Endothelial cell of umbilical vein (primary cell): ENCODE data around the gene TTLL10. TPM values are rescaled to one million over a fixed set of nuclear protein-coding genes. Genes with fewer than 3 reads are reported as not detected.

Experiments used
- BruUV-seq: library from RNA; stranded (reverse); fragments of 400-500 nt; replicated peaks from 2 replicates; lab custom pipeline; 2021; lab: Mats Ljungman, UMichigan
- CTCF ChIA-PET: fragments of 300-600, 350-600 bp; sonication (Branson Sonifier 250); formaldehyde crosslinking; loops from one replicate; lab custom pipeline; 2021; ENCODE audit warnings: antibody characterized with exemption, inconsistent platforms; lab: Charles Lee
- POLR2A ChIA-PET: fragments of 300-600, 350-600 bp; sonication (Branson Sonifier 250); formaldehyde crosslinking; loops from one replicate; lab custom pipeline; 2021; ENCODE audit warnings: antibody characterized with exemption, inconsistent platforms; lab: Charles Lee
- DNase-seq: peaks from one replicate; pipeline ENCODE4 v3.0.0-alpha.2; 2011; ENCODE audit warnings: low read depth, low spot score
- FAIRE-seq: peaks from 2 replicates; lab custom pipeline; 2011; peaks lifted over from hg19 to GRCh38; lab: Jason Lieb, UNC
- H2AFZ ChIP-seq: 2 replicates; pipeline ENCODE4 v1.6.0; 2012; ENCODE audit warnings: low read depth, low read length, control low read depth, inconsistent platforms
- H3K27ac ChIP-seq: 2 replicates; pipeline ENCODE4 v1.5.1; 2011; ENCODE audit warnings: low read depth, mild to moderate bottlenecking, control low read depth, low read length, moderate library complexity; ENCODE audit not compliant: insufficient read depth
- H3K27me3 ChIP-seq, 2 experiments: 2 replicates each; pipeline versions ENCODE4 v1.6.0 to v1.6.1; 2011; ENCODE audit warnings: low read length in 2 of 2, mixed read lengths in 1 of 2; ENCODE audit not compliant: control insufficient read depth in 2 of 2, insufficient read depth in 2 of 2
- H3K36me3 ChIP-seq, 2 experiments: 2 replicates in 1 of 2; 3 replicates in 1 of 2; pipeline ENCODE4 v1.5.1; 2011; ENCODE audit warnings: low read length in 2 of 2, mild to moderate bottlenecking in 1 of 2, moderate library complexity in 1 of 2; ENCODE audit not compliant: control insufficient read depth in 2 of 2, insufficient read depth in 2 of 2; ENCODE audit errors: extremely low read depth in 1 of 2
- H3K4me1 ChIP-seq: 3 replicates; pipeline ENCODE4 v1.5.1; 2011; ENCODE audit warnings: mild to moderate bottlenecking, low read length; ENCODE audit not compliant: control insufficient read depth, insufficient read depth; ENCODE audit errors: extremely low read depth
- H3K4me2 ChIP-seq: 2 replicates; pipeline ENCODE4 v1.6.1; 2011; ENCODE audit warnings: low read length, control low read depth, mixed read lengths; ENCODE audit not compliant: insufficient read depth
- H3K4me3 ChIP-seq, 3 experiments: fragments of 200-600 bp in 1 of 3; sonication (generic), shearing (Covaris generic) in 1 of 3; replicated peaks in 1 of 3; 2 replicates each; pipeline ENCODE4 v1.5.1; 2011 to 2016; ENCODE audit warnings: control low read depth in 3 of 3, low read length in 3 of 3, mild to moderate bottlenecking in 2 of 3, inconsistent platforms in 1 of 3, low read depth in 1 of 3, moderate library complexity in 1 of 3; ENCODE audit not compliant: insufficient read depth in 1 of 3
- H3K79me2 ChIP-seq: 2 replicates; pipeline ENCODE4 v1.6.0; 2012; ENCODE audit warnings: low read length, inconsistent platforms; ENCODE audit not compliant: control insufficient read depth, insufficient read depth
- H3K9ac ChIP-seq: replicated peaks from 2 replicates; pipeline ENCODE3; 2011; ENCODE audit warnings: low read length, control low read depth; ENCODE audit not compliant: insufficient read depth; ENCODE audit errors: extremely low read depth
- H3K9me1 ChIP-seq: replicated peaks from 3 replicates; pipeline ENCODE4 v1.6.0; 2011; ENCODE audit warnings: mild to moderate bottlenecking, low read length; ENCODE audit not compliant: control insufficient read depth, insufficient read depth; ENCODE audit errors: extremely low read depth
- H3K9me3 ChIP-seq: replicated peaks from 2 replicates; pipeline ENCODE4 v1.5.1; 2012; ENCODE audit warnings: low read length, inconsistent platforms; ENCODE audit not compliant: control insufficient read depth, insufficient read depth
- H4K20me1 ChIP-seq: replicated peaks from 2 replicates; pipeline ENCODE3; 2011; ENCODE audit warnings: mild to moderate bottlenecking, low read length; ENCODE audit not compliant: control insufficient read depth, insufficient read depth; ENCODE audit errors: extremely low read depth
- EZH2 ChIP-seq: IDR thresholded peaks from 2 replicates; pipeline ENCODE4 v1.6.1; 2012; ENCODE audit warnings: borderline replicate concordance, low read depth, mild to moderate bottlenecking, moderate library complexity, low read length, inconsistent platforms; ENCODE audit not compliant: severe bottlenecking
- FOS ChIP-seq: IDR thresholded peaks from 2 replicates; pipeline ENCODE4 v1.6.1; 2011; ENCODE audit warnings: mild to moderate bottlenecking, low read length, moderate library complexity, borderline replicate concordance; ENCODE audit not compliant: insufficient read depth
- GATA2 ChIP-seq: IDR thresholded peaks from 2 replicates; pipeline ENCODE4 v1.7.0; 2011; ENCODE audit warnings: low read depth, mild to moderate bottlenecking, moderate library complexity, mixed read lengths, low read length; ENCODE audit not compliant: insufficient read length, insufficient read depth
- JUN ChIP-seq: IDR thresholded peaks from 2 replicates; pipeline ENCODE4 v1.6.1; 2011; ENCODE audit warnings: borderline replicate concordance, low read depth; ENCODE audit not compliant: insufficient read length, insufficient read depth
- MAX ChIP-seq: IDR thresholded peaks from 2 replicates; pipeline ENCODE4 v1.6.1; 2011; ENCODE audit not compliant: insufficient read depth, insufficient read length
- MYC ChIP-seq: IDR thresholded peaks from one replicate; pipeline ENCODE4 v1.6.1; 2011; ENCODE audit warnings: mild to moderate bottlenecking, low read depth, low read length
- POLR2A ChIP-seq: IDR thresholded peaks from 2 replicates; pipeline ENCODE4 v1.6.1; 2012; ENCODE audit warnings: low read depth, mild to moderate bottlenecking, control low read depth, low read length
- POLR2AphosphoS5 ChIP-seq: IDR thresholded peaks from 2 replicates; pipeline ENCODE4 v1.6.1; 2012; ENCODE audit warnings: low read depth, mild to moderate bottlenecking, control low read depth, low read length, moderate library complexity; ENCODE audit not compliant: insufficient read depth
- dilution Hi-C: fragments of 300-500 bp; cut with MboI; formaldehyde crosslinking; loops from one replicate; pipeline ENCODE4 v1.15.0; 2019; ENCODE audit warnings: low sequenced_read_pairs; ENCODE audit not compliant: extremely low pct_ligation_motif_present
- intact Hi-C: fragments of 100-400 bp; cut with micrococcal nuclease; formaldehyde crosslinking; loops from one replicate; pipeline ENCODE4 v1.10.0; 2022
- polyA plus RNA-seq, 4 experiments: library from polyadenylated mRNA; depleted of rRNA in 3 of 4; stranded (reverse) in 3 of 4; unstranded in 1 of 4; fragments of >200 nt; gene quantifications; 2 replicates each; pipeline versions ENCODE4 v1.2.1 to v1.2.3, GENCODE V29; 2011 to 2012; ENCODE audit warnings: missing spikeins in 1 of 4
- total RNA-seq: library from RNA; stranded (reverse); gene quantifications from 2 replicates; pipeline ENCODE4 v1.2.3, GENCODE V29; 2021
- TF ChIP-seq, protein P1 (sequence below), 2 donors: IDR thresholded peaks; 1 replicate in 1 of 2; 2 replicates in 1 of 2; pipeline ENCODE4 v1.5.1; 2011; ENCODE audit warnings: low read length in 2 of 2, mild to moderate bottlenecking in 2 of 2, moderate library complexity in 2 of 2, control low read depth in 1 of 2, inconsistent platforms in 1 of 2, low read depth in 1 of 2; ENCODE audit not compliant: insufficient read depth in 1 of 2; ENCODE audit errors: extremely low read depth in 1 of 2

Gene TTLL10
- total and polyA plus RNA-seq, 2 donors (not counting 3 experiments of a cell fraction or from before 2014, with no cell fraction given) = not detected

GRCh38 chr1:1187938-1188337 is 14.3 kb downstream of the TTLL10 start:
- Histone ChIP-seq H3K36me3 (no peaks in the 10 kb centered on the region), H3K27ac (no peak overlapping the region), H3K9me3 (no peaks in the 10 kb centered on the region), H3K4me2 (no peak overlapping the region), H3K9ac (no peak overlapping the region), H3K9me1 (no peaks in the 10 kb centered on the region), H4K20me1 (no peaks in the 10 kb centered on the region), H3K4me3 (no peak overlapping the region), H3K79me2 (no peaks in the 10 kb centered on the region), H3K27me3 (peaks cover 0 to 7% of the 10 kb centered on the region in 2 experiments), H2AFZ (no peak overlapping the region), H3K4me1 (no peaks in the 10 kb centered on the region)
- dilution Hi-C loops (no loop called here), intact Hi-C loops (no loop called here)
- TF ChIP-seq, protein P1, sequence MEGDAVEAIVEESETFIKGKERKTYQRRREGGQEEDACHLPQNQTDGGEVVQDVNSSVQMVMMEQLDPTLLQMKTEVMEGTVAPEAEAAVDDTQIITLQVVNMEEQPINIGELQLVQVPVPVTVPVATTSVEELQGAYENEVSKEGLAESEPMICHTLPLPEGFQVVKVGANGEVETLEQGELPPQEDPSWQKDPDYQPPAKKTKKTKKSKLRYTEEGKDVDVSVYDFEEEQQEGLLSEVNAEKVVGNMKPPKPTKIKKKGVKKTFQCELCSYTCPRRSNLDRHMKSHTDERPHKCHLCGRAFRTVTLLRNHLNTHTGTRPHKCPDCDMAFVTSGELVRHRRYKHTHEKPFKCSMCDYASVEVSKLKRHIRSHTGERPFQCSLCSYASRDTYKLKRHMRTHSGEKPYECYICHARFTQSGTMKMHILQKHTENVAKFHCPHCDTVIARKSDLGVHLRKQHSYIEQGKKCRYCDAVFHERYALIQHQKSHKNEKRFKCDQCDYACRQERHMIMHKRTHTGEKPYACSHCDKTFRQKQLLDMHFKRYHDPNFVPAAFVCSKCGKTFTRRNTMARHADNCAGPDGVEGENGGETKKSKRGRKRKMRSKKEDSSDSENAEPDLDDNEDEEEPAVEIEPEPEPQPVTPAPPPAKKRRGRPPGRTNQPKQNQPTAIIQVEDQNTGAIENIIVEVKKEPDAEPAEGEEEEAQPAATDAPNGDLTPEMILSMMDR (IDR thresholded peaks at IDR 0.05; ENCODE audit: extremely low read depth in 1 of 2, insufficient read depth in 1 of 2, low read depth in 1 of 2, low read length in 2 of 2) = no peak
- TF ChIP-seq EZH2 (no peak), FOS (no peak), POLR2A (no peak), JUN (no peak), MYC (no peak), POLR2AphosphoS5 (no peak), MAX (no peak), GATA2 (no peak)
- CTCF ChIA-PET = interaction anchor here (0.6 to 1.1 kb wide), 2 partner anchors 65 to 104 kb away, joined by 3 to 4 read pairs; no protein-coding TSS in a partner anchor
- POLR2A ChIA-PET = no interaction called here
- no peak for FAIRE-seq
- BruUV-seq = no TSS peak
- DNase-seq = no peak
